ENCODE results near the gene SIRT7.

- TF ChIP-seq CTCF (conservative IDR thresholded peaks at IDR 0.05; ENCODE audit: low read length) (no peak), EZH2phosphoT487 (IDR thresholded peaks at IDR 0.05; ENCODE audit: borderline replicate concordance, low read depth, low read length) (no peak)
Observed at GRCh38 chr17:81865358-81865732, 52.6 kb downstream of the SIRT7 start.
